HG02623 (cell line): ENCODE data around the gene FBLN2.
"Not testable (repeated sequence)": the region's sequence is repeated elsewhere in the genome, so short reads cannot be mapped to it uniquely, and the experiment has no call there.

ENCODE experiments used
- ATAC-seq: cut with Tn5 transposase; IDR thresholded peaks from one replicate; pipeline ENCODE4 v1.9.1; 2021; ENCODE audit warnings: moderate library complexity; ENCODE audit not compliant: unreplicated experiment

Gene FBLN2

DNA sequence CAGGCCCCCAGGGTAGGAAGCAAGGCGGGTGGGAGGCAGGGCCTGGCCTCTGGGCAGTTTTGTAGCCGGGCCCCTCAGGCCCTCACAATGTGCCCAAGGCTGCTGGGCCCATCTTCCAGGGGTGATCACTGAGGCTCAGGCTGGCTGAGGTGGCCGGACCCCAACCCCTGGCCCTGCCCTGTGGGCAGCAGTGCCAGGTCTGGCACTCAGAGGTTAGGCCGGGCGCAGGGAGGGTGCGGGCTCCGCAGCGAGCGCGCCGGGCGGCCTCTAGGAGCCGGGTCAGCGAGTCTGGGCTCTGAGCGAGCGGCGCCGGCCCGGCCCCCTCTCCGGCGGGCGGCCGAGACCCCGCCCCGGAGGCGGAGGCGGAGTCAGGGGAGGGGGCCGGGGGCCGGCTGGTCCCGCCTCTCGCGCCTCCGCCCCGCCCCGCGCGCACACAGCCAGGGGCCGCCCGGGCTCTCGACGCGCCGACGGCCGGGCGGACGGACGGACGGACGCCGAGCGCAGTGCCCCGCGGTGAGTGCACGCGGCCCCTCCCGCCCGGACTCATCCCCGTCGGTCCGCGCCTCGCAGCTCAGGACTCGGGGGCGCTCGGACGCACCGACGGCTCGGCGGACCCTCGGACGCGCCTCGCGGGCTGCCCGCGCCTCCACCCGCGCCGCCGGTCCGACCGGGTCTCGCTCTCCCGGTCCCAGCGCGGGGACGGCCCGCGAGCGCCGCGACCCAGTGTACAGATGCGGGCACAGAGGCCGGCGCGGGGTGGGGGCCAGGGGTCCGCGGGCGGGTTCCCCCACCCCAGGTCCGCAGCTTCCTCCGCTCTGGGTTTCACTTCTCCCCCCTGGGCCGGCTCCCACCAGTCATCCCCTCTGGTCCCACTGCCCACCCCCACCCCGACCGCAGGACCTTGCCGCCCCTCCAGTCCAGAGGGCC, at the start of gene FBLN2:
Gene FBLN2, plus strand, starts transcription at position 430 of the 927 bp plus-strand sequence. CDS start 21,231 bp downstream, outside the sequence.
- ATAC-seq: no peak

DNA sequence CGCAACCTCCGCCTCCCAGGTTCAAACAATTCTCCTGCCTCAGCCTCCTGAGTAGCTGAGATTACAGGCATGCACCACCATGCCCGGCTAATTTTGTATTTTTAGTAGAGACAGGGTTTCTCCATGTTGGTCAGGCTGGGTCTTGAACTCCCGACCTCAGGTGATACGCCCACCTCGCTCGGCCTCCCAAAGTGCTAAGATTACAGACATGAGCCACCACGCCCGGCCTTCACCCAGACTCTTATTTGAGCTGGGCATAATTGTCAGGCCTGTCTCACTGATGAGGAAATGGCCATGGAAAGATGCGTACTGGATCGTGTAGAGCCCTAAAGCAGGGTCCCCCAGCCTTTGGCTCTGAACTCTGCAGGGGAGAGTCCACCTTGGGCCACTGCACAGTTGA, 49.7 kb upstream of the FBLN2 start:
- not testable (repeated sequence) for ATAC-seq

DNA sequence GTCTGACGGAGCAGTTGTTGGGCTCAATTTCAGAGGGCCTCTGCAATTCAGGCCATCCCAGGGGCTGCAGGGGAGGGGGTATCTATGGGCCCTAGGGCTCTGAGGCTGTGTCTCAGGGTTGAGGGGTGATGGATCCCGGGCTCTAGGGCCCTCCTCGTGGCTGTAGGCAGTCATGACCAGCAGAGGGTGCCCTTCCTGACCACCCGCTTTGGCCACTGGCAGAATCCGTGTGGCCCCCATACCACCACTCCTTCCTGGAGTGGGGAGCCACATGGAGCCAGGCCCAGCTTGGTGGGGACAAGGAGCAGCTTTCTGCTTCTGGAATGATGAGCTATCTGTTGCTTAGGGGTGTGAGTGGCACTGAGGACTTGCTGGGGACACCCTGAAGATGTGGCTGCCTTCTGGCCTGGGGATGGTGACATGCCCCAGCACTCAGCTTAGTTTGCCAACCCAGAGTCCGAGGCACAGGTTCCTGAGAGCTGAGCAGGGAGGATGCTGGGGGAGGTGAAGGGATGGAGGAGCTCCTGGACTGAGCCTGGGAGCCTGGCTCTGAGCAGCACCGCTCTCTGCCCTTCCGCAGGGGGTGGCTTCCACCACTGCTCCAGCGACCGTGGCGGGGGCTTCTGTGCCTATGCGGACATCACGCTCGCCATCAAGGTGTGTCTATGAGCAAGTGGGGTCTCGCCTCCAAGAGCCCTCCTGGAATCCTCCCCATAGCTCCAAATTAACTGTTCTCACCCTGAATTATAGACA, 48.6 kb upstream of the FBLN2 start:
- ATAC-seq: no peak

DNA sequence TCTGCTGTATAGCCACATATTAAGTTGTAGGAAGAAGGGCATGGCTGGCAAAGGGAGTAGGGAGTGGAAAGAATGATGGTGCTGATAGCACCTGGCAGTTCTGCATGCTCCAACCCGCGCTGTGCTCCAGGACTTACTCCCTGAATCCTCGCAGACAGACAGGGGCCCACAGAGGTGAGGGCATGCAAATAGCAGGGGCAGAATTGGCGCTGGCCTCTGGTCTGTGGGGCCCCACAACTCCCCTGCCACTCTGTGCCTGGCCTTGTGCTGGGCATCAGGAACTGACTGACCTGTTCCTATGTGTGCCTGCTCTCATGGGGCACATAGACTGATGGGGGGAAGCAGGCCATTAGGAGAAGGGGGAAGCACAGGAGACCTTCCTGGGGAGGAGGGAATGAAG, 47.9 kb upstream of the FBLN2 start:
- no peak for ATAC-seq

DNA sequence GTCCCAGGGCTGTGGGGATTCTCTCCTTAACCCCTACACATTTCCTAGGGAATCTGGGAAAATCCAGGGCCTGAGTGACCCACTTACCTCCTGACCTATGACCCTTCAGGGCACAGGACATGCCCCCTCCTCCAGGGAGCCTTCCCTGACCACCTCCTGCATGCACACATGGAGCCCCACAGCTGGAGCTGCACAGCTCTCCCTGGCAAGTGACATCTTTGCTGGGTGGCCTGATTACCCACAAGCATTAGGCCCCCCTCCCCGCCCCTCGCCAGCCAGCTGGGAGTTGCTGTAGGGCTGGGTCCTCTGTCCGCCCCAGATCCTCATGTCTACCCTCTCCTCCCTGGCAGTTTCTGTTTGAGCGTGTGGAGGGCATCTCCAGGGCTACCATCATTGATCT, 47.4 kb upstream of the FBLN2 start:
- ATAC-seq: no peak

DNA sequence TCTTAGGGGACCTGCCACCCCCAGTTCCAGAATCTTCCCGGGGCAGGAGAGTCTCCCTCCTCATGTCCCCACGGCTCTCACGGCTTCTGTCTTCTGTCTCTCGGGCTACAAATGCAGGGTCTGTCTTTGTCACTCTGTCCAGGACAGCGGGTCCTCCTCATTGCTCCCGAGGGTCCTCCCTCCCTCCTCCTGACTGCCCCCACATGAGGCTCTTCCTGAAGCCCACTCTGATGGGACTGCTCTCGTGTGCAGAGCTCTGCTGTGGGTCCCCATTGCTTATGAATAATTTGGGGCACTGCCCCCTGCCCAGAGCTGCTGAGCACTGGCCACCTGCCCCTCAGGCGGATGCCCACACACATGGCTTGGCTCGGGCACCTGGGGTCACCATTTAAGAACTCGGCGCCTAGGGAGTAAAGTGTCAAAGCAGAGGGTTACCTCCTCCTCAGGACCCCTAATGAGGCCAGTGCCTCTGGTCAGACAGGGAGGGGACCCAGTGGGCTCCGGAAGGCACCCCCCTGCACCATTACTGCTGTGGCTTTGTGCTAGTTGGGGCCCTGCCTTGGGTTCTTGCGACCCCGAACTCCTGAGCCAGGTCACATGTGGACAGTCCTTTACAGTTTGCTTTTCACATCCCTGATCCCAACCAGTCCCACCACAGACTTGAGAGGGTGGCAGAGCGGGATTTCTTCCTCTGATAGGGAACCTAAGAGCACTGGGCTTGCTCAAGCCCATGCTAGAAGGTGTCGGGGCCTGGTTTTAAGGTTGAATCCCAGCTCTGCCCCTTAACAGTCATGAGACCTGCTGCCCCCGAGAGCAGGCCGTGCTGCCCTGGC, 46.8 kb upstream of the FBLN2 start:
- no peak for ATAC-seq

DNA sequence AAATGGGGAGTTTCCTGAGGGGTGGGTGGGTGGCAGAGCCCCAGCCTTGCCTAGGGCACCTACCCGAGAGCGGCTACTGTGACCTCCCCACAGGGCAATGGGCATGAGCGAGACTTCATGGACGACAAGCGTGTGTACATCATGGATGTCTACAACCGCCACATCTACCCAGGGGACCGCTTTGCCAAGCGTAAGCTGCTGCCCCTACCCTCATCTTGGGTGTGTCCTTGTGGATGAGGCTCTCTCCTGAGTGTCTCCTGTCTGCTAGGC, 46.2 kb upstream of the FBLN2 start:
- ATAC-seq: no peak

DNA sequence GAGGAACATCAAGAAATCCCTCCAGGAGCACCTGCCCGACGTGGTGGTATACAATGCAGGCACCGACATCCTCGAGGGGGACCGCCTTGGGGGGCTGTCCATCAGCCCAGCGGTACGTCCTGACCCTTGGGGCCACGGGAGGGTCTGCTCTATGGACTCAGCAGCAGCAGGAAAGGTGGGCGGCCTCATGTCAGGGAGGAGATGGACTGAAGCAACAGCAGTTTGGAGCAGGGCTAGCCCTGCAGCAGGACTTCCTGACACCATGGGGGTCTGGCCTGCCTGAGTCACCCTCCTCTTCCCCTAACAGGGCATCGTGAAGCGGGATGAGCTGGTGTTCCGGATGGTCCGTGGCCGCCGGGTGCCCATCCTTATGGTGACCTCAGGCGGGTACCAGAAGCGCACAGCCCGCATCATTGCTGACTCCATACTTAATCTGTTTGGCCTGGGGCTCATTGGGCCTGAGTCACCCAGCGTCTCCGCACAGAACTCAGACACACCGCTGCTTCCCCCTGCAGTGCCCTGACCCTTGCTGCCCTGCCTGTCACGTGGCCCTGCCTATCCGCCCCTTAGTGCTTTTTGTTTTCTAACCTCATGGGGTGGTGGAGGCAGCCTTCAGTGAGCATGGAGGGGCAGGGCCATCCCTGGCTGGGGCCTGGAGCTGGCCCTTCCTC, 44.6 kb upstream of the FBLN2 start:
- no peak for ATAC-seq

DNA sequence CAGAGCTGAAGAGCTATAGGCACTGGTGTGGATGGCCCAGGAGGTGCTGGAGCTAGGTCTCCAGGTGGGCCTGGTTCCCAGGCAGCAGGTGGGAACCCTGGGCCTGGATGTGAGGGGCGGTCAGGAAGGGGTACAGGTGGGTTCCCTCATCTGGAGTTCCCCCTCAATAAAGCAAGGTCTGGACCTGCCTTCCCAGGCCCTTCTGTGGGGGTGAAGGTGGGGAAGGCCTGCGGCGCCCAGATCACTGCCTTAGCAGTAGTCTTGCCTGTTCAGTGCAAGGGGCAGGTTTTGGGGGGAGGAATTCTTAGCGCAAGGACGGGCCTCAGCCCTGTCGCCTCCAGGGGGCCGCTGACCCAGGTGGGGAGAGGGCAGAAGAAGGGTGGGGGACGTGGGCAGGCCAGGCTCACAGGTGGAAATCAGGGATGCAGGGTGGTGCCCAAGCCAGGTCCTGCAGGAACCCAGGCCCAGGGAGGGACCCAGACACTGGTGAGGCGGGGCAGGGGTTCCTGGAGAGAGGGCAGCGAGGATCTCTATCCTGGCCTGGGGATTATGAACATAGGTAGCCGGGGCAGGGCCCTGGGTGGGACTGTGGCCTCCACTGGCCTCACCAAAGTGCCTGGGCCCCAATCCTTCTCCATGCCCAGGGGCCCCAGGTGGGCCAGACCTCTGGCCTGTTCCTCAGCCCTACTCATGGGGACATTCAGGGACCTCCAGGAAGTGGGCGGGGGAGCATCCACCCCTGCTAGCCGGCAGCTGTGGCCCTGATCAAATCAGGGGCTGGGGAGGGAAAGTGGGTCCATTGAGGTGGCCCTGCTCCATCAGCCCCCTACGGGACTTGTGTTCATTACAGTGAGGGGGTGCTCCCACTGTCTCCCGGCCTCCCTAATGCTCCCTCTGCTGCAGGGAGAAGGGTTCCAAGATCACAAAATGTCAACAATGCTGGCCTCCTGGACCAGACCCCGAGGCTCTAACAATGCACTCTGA, 43.5 kb upstream of the FBLN2 start:
- no peak for ATAC-seq

DNA sequence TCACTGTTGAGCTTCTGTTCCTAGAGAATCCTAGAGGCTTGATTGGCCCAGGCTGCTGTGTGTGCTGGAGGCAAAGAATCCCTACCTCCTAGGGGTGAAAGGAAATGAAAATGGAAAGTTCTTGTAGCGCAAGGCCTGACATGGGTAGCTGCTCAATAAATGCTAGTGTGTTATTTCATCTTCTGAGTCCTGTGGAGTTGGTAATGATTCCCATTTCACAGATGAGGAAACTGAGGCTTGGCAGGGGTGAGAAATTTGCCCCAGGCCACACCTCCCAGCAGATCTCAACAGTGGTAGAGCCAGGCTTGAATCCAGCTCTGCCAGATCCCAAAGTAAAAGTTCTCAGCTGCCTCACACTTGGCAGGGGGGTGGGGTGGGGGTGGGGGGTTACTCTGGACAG, 42.7 kb upstream of the FBLN2 start:
- no peak for ATAC-seq

DNA sequence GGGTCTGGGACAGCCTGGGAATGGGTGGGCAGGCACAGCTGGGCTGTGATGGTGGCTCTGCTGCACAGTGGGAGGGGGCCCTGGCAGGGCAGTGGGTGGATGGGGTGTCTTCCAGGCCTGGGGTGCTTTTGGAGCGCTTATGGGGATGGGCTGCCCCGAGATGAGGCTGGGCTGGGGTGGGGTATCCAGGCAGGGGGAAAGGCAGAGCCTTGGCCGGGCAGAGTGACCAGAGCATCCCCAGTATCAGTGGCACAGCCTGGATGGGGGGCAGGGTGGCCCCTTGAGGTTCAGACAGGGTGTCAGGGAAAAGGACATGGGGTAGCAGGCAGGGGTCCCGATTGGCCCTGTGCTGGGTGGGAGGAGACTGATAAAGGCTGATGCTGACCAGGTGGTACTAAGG, 42.2 kb upstream of the FBLN2 start:
- ATAC-seq: no peak

DNA sequence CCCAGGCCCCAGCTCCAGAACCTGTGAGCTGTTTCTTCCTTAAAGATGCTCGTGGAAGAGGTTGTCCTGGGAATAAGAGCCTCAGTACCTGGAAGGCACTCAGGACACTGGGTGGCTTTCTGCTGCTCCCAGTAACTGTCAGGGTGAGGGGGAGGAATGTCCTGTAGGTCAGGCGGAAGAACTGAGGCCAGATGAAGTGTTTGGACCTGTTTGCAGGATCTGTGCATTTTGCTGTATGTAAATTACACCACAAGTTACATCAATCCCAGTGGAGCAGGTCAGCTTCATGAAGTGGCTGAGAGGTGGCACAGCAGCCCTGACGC, 41.7 kb upstream of the FBLN2 start:
- ATAC-seq: no peak

DNA sequence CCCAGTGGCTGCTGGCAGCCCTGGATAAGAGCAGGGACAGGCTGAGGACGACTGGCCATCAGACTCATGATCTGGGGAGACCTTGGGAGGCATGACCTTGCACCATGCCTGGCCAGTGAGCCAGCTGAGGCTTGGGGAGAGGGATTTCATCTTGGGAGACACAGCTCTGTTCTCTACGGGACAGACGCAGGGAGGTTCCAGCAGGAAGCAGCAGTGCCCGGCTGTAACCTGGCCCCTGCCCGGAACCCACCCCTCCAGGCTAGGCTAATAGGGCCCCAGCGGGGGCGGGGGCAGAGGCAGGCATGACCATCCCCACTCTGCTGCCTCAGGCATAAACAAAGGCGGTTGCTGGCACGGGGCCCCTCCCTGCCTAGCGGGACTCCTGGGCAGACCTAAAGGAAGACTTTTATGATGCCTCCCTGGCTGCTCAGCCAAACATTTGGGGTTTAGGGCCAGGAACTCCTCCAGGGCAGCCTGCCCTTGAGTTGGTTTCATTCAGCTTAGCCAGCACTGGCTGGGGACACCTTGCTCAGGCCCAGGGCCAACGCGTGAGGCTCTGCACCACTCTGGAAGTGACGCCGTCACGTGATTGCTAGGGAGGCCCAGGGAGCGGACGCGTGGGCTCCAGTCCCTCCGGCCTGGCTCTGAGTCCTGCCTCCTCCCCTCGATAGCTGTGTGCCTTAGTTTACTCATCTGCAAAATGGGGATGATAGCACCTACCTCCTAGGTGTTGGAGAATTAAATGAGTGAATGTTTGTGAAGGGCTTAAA, 41.2 kb upstream of the FBLN2 start:
- ATAC-seq: no peak

DNA sequence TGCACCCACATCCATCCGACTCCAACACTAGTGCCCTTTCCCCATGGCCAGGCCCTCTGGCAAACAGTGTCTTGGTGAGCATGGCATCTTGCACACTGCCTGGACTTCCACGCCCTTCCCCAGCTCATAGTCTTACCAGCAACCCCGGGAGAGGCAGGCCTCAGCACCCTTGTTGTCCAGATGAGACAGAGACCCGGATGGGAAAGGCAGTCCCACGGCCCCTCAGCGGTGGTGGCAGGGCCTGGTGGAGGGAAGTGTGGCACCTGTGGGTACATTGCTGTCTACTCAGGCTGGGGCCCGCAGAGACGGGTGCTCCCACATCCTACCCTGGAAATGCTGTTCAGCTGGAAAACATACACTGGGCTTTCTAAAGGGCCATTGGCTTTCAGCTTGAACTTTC, 40.4 kb upstream of the FBLN2 start:
- no peak for ATAC-seq

DNA sequence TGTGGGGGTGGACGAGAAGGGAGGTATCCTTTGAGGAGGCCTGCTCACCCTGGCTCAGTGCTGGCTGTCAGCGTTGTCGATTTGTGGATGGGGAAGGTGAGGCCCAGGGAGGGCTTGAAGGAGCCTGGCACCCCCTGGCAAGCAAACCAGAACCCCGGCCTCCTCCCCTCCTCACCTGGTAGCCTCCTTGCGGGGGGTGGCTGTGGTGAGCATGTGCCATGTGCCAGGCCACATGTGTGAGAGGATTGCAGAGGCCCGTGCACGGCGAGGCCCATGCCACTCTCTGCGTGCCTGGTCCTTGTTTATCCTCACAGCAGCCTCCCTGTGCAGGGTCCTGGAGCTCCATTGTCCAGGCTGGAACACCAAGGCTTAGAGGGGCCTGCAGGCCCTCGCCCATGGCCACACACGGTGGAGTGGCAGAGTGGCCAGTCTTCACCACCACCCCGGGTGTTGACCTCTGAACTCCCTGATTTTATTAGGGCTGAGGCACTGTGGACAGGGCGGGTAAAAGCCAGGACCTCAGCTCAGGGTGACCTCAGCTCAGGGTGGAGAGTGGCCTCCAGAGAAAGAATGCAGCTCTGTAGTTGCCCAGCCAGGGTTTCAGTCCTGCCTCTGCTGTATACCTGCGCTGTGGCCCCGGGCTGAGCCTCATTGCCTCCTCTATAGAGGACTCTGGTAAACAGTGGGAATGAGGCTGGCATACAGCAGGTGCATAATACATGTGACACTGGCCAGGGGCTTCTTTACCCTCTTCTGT, 39.7 kb upstream of the FBLN2 start:
- no peak for ATAC-seq

DNA sequence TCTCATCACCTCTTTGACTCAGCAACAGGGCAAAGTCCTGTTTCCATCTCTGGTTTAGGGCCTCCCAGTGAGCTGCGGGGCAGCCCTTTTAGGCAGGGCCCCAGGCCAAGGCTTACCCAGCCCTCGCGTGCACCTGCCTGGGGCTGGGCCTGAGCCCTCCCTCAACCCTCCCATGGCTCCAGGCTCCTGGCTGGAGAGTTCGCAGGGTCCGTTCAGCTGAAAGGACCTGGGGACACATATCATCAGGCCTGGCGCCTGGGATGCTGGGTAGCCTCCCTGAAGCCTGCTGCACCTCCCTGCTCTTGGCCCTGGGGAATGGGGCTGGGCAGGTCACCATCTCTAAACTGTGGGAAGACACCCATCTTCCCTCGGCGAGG, 39.1 kb upstream of the FBLN2 start:
- ATAC-seq: no peak

DNA sequence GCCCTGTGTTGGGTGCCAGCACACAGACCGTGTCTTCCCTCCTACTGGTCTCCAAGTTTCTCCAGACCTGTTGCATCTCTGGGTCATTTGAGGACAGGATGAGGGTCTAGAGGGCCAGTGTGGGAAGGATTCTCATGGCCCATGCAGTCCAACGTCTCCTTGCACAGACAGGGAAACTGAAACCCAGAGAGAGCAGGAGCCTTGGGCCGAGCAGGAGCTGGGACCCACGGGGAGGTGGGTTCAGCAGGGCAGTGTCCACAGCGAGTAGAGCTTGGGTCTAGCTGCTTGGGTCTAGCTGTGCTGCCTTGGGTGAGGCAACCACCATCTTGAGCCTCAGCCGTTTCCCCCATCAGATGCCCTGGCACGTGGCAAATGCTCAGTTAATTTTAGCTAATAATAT, 36.5 kb upstream of the FBLN2 start:
- no peak for ATAC-seq

DNA sequence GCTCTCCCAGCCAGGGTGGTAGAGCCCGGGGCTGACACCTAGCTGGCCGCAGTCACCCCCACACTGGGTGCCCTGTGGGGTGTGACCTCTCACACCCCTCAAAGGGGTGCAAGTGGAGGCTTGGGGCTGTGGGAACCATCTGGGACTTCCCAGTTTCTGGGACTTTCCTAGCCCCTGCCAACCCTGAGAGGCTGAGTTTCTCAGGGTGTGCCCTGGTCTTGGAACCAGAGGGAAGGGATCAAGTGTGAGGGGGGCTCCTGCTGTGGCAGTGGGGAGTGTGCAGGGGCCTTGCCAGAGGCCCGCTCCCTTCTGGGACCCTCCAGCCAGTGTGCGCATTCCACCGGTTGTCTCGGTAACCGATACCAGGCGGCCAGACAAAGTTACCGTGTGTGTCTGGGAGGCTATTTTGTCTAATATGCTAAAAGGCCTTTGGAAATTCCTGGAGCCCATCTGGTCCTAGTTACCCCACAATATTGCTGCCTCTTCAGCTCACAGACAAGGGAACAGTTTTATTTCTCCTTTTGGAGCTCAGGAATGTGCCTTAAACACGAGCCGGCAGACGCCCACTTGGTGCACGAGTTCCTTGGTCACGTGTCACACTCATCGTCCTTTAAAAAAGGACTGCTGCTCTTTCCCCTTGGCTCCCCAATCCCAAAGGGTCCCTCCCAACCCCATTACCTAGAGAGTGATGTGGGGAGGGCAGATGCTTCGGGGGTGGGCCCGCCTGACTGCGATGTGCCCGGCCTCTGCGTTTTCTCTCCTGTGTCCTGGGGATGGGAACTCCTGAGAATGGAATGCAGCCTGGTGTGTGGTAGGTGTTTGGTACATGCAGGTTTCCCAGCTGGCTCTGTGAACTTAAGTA, 35.6 kb upstream of the FBLN2 start:
- ATAC-seq: no peak
